ENCODE data around the gene SNX27. TPM values are rescaled to one million over a fixed set of nuclear protein-coding genes. Genes with fewer than 3 reads are reported as not detected.
A peak's percentile ranks its signal among the peaks of the same experiment; 100 is the strongest.

The SNX27 gene
- polyA plus RNA-seq, 1 donor (not counting 4 experiments of a cell fraction or from before 2014, with no cell fraction given): 15.7 TPM

GRCh38 chr1:151581451-151581850 is 30.4 kb upstream of the SNX27 start:
- H3K36me3 ChIP-seq (ENCODE audit: control insufficient read depth in 2 of 2, extremely low read depth in 1 of 2, insufficient read depth in 2 of 2, low read length in 2 of 2): peaks cover 26 to 43% of the 10 kb centered on the region in 2 experiments

DNA sequence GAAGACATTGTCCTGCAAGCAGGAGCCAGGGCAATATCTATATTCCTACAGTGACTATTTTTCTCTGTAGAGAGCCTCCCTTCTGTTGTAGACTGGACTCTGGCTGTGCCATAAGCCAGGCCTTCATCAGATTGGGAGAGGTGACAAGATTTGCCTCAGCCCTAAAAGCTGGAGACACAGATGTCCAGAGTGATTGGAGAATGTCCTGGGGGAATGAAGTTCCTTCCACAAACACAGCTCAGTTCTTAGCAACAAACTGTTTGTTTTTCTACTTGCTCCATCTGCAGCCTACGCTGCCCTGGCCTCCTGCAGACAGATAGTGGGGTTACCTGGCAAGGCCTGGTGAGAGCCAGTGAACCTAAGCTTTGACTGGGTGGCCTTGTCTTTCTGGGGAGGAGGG is 29.9 kb upstream of the SNX27 start:
- dilution Hi-C loops (cut with MboI; ENCODE audit: extremely low pct_ligation_motif_present, low sequenced_read_pairs): no loop called here
- Histone ChIP-seq H3K9me3 (ENCODE audit: control insufficient read depth, low read depth, low read length) (no peaks in the 10 kb centered on the region), H3K4me2 (ENCODE audit: control insufficient read depth, extremely low read depth, insufficient read depth, low read depth, low read length) (no peak overlapping the region), H3K27ac (ENCODE audit: control insufficient read depth, insufficient read depth, low read length) (no peak overlapping the region), H3K9me1 (ENCODE audit: control insufficient read depth, extremely low read depth, insufficient read depth, low read length) (peaks cover 5% of the 10 kb centered on the region), H3K4me1 (ENCODE audit: control insufficient read depth, extremely low read depth, insufficient read depth, low read length) (peaks cover 75% of the 10 kb centered on the region), H2AFZ (ENCODE audit: control insufficient read depth, low read length) (no peak overlapping the region), H3K4me3 (ENCODE audit: control insufficient read depth in 2 of 3, extremely low read depth in 1 of 3, insufficient read depth in 2 of 3, low read depth in 1 of 3, low read length in 3 of 3) (no peak overlapping the region), H3K9ac (ENCODE audit: control insufficient read depth, extremely low read depth, insufficient read depth, low read length) (no peak overlapping the region), H3K27me3 (ENCODE audit: control insufficient read depth, extremely low read depth, insufficient read depth, low read length) (no peaks in the 10 kb centered on the region), H4K20me1 (ENCODE audit: control insufficient read depth, extremely low read depth, insufficient read depth, low read length) (no peaks in the 10 kb centered on the region), H3K36me3 (ENCODE audit: control insufficient read depth in 2 of 2, extremely low read depth in 1 of 2, insufficient read depth in 2 of 2, low read length in 2 of 2) (peaks cover 26 to 43% of the 10 kb centered on the region in 2 experiments), H3K79me2 (ENCODE audit: control insufficient read depth, insufficient read depth, low read length) (no peaks in the 10 kb centered on the region)
- no peak for DNase-seq (ENCODE audit: low read depth, low spot score)
- TF ChIP-seq EZH2 (IDR thresholded peaks at IDR 0.05; ENCODE audit: low read length) (no peak), CTCF (optimal IDR thresholded peaks at IDR 0.05 in 1 of 3, IDR thresholded peaks at IDR 0.05 in 1 of 3, conservative IDR thresholded peaks at IDR 0.05 in 1 of 3; ENCODE audit: extremely low read depth in 1 of 3, insufficient read depth in 2 of 3, low read length in 3 of 3) (no peak)
- FAIRE-seq: peak; percentile 29

More at GRCh38 chr1:151581451-151581850, 30.4 kb upstream of the SNX27 start:
- H3K9me1 ChIP-seq (ENCODE audit: control insufficient read depth, extremely low read depth, insufficient read depth, low read length): peaks cover 5% of the 10 kb centered on the region
- TF ChIP-seq CTCF (optimal IDR thresholded peaks at IDR 0.05 in 1 of 3, IDR thresholded peaks at IDR 0.05 in 1 of 3, conservative IDR thresholded peaks at IDR 0.05 in 1 of 3; ENCODE audit: extremely low read depth in 1 of 3, insufficient read depth in 2 of 3, low read length in 3 of 3) (no peak), EZH2 (IDR thresholded peaks at IDR 0.05; ENCODE audit: low read length) (no peak)
- peaks cover 70% of the 10 kb centered on the region for H3K4me1 ChIP-seq (ENCODE audit: control insufficient read depth, extremely low read depth, insufficient read depth, low read length)
- H2AFZ ChIP-seq (ENCODE audit: control insufficient read depth, low read length): no peak overlapping the region
- H3K27me3 ChIP-seq (ENCODE audit: control insufficient read depth, extremely low read depth, insufficient read depth, low read length): no peaks in the 10 kb centered on the region
- no peaks in the 10 kb centered on the region for H3K79me2 ChIP-seq (ENCODE audit: control insufficient read depth, insufficient read depth, low read length)
- FAIRE-seq: no peak
- no peak overlapping the region for H3K27ac ChIP-seq (ENCODE audit: control insufficient read depth, insufficient read depth, low read length)
- H3K4me2 ChIP-seq (ENCODE audit: control insufficient read depth, extremely low read depth, insufficient read depth, low read depth, low read length): no peak overlapping the region
- no peak overlapping the region for H3K4me3 ChIP-seq (ENCODE audit: control insufficient read depth in 2 of 3, extremely low read depth in 1 of 3, insufficient read depth in 2 of 3, low read depth in 1 of 3, low read length in 3 of 3)
- no peaks in the 10 kb centered on the region for H4K20me1 ChIP-seq (ENCODE audit: control insufficient read depth, extremely low read depth, insufficient read depth, low read length)
- dilution Hi-C loops (cut with MboI; ENCODE audit: extremely low pct_ligation_motif_present, low sequenced_read_pairs): no loop called here
- H3K9me3 ChIP-seq (ENCODE audit: control insufficient read depth, low read depth, low read length): no peaks in the 10 kb centered on the region
- no peak for DNase-seq (ENCODE audit: low read depth, low spot score)
- H3K9ac ChIP-seq (ENCODE audit: control insufficient read depth, extremely low read depth, insufficient read depth, low read length): no peak overlapping the region

All from keratinocyte (primary cell).